GM12878 (cell line): ENCODE measurements around the gene WBP4. TPM values are rescaled to one million over a fixed set of nuclear protein-coding genes. Genes with fewer than 3 reads are reported as not detected.

ENCODE experiments used
- ASH2L ChIP-seq: fragments of 300-600, 200-600 bp; sonication (generic); IDR thresholded peaks from 2 replicates; pipeline ENCODE4 v1.6.1; 2017; ENCODE audit warnings: low read depth, mild to moderate bottlenecking, borderline replicate concordance
- EGR1 ChIP-seq, 2 experiments: IDR thresholded peaks; 1 replicate in 1 of 2; 2 replicates in 1 of 2; pipeline ENCODE4 v1.6.1; 2011 to 2012; ENCODE audit warnings: low read depth in 2 of 2, low read length in 2 of 2, borderline replicate concordance in 1 of 2, mild to moderate bottlenecking in 1 of 2, moderate library complexity in 1 of 2
- EZH2 ChIP-seq: IDR thresholded peaks from 2 replicates; pipeline ENCODE4 v1.6.1; 2012; ENCODE audit warnings: low read depth, mild to moderate bottlenecking, control low read depth, inconsistent platforms, low read length, borderline replicate concordance; ENCODE audit not compliant: control insufficient read depth
- FOXM1 ChIP-seq: IDR thresholded peaks from 2 replicates; pipeline ENCODE4 v1.6.1; 2012; ENCODE audit warnings: low read depth, mild to moderate bottlenecking, inconsistent platforms, low read length, moderate library complexity
- IRF4 ChIP-seq: IDR thresholded peaks from 2 replicates; pipeline ENCODE4 v1.6.1; 2011; ENCODE audit warnings: low read depth, low read length
- IRF5 ChIP-seq: fragments of 450-650 bp; IDR thresholded peaks from 2 replicates; pipeline ENCODE4 v1.6.1; 2017; ENCODE audit warnings: borderline replicate concordance
- SMC3 ChIP-seq: IDR thresholded peaks from 2 replicates; pipeline ENCODE4 v1.6.1; 2011; ENCODE audit warnings: low read length, improper control_type of control experiment, borderline replicate concordance
- ZBED1 ChIP-seq: IDR thresholded peaks from 2 replicates; pipeline ENCODE4 v1.6.1; 2016; ENCODE audit warnings: borderline replicate concordance
- ZBTB33 ChIP-seq: fragments of 450-650 bp; IDR thresholded peaks from 2 replicates; pipeline ENCODE4 v1.6.1; 2017; ENCODE audit warnings: mild to moderate bottlenecking
- ZBTB40 ChIP-seq: fragments of 450-650 bp; IDR thresholded peaks from 2 replicates; pipeline ENCODE4 v1.6.1; 2016; ENCODE audit warnings: mild to moderate bottlenecking, moderate library complexity, borderline replicate concordance
- polyA plus RNA-seq, 11 experiments: library from polyadenylated mRNA; depleted of rRNA in 4 of 11; unstranded in 6 of 11; stranded (reverse) in 5 of 11; fragments of >200 nt; fragmentation: Nextera tagmentation in 4 of 11; fragmentation: Illumina TruSeq in 1 of 11; extraction: Ambion mirVana in 4 of 11; extraction: Trizol in 1 of 11; gene quantifications; 1 replicate in 1 of 11; 2 replicates in 10 of 11; pipeline versions ENCODE4 v1.2.1 to v1.2.3, GENCODE V29; 2011 to 2016; ENCODE audit warnings: inconsistent platforms in 2 of 11, missing spikeins in 2 of 11, low read depth in 1 of 11
- total RNA-seq, 4 experiments: library from RNA; depleted of rRNA in 3 of 4; stranded (reverse); fragments of >200 nt in 3 of 4; fragmentation: Illumina TruSeq in 1 of 4; extraction: Trizol in 1 of 4; gene quantifications; 2 replicates each; pipeline versions ENCODE4 v1.2.1 to v1.2.3, GENCODE V29; 2013 to 2021

The WBP4 gene
- total and polyA plus RNA-seq, 10 of the 15 experiments (the other 5 are each of a cell fraction or from before 2014, with no cell fraction given) = 7.4 to 21.6 (median 14.2) TPM

DNA sequence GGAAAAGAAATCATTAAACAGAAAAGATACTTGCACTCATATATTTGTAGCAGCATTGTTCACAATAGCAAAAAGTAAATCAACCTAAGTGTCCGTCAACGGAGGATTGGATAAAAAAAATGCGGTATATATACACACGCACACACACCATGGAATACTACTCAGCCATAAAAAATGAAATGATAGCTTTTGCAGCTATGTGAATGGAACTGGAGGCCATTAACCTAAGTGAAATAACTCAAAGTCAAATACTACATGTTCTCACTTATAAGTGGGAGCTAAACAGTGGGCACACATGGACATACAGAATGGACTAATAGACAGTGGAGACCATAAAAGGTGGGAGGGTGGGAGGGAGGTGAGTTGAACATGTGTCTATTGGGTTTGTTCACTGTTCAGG lies 18.4 kb downstream of the WBP4 start (continued):
- TF ChIP-seq EZH2 (no peak), ZBTB40 (no peak), IRF5 (no peak), ASH2L (no peak), ZBTB33 (no peak), ZBED1 (no peak), SMC3 (no peak), EGR1 (IDR thresholded peaks at IDR 0.05; ENCODE audit: borderline replicate concordance in 1 of 2, low read depth in 2 of 2, low read length in 2 of 2) (no peak), IRF4 (no peak), FOXM1 (no peak)
